ENCODE data around the gene PTPRM. TPM values are rescaled to one million over a fixed set of nuclear protein-coding genes. Genes with fewer than 3 reads are reported as not detected.

The PTPRM gene
- total RNA-seq, 4 donors from 2014 or later: 21.4 to 41.8 (median 29.6) TPM

DNA sequence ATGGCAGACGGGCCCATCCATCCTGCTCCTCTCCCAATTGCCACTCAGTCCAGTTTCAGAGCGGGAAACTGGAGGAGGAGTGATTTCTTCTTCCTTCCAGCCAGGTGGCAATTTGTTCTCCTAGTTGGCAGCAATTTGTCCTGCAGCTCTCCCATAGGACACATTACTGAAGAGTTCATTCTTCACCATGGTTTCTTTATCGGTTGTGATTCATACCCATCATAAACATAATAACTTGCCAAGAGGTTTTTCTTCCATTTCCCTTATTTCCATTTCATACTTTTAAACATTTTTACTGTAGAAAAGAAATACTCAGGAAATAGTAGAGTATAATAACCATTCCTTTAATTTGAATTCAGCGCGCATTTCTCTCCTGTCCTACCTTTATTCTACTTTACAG, 664.2 kb downstream of the PTPRM start:
- no peak for DNase-seq (ENCODE audit: low spot score in 2 of 2)
- no peak overlapping the region for H3K4me3 ChIP-seq (ENCODE audit: low read depth, poor library complexity, severe bottlenecking)
- TF ChIP-seq, protein P1, sequence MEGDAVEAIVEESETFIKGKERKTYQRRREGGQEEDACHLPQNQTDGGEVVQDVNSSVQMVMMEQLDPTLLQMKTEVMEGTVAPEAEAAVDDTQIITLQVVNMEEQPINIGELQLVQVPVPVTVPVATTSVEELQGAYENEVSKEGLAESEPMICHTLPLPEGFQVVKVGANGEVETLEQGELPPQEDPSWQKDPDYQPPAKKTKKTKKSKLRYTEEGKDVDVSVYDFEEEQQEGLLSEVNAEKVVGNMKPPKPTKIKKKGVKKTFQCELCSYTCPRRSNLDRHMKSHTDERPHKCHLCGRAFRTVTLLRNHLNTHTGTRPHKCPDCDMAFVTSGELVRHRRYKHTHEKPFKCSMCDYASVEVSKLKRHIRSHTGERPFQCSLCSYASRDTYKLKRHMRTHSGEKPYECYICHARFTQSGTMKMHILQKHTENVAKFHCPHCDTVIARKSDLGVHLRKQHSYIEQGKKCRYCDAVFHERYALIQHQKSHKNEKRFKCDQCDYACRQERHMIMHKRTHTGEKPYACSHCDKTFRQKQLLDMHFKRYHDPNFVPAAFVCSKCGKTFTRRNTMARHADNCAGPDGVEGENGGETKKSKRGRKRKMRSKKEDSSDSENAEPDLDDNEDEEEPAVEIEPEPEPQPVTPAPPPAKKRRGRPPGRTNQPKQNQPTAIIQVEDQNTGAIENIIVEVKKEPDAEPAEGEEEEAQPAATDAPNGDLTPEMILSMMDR (IDR thresholded peaks at IDR 0.05): no peak
- 76 to 82% methylated on average over 5 of the region's 5 CpGs for WGBS, 2 donors
- intact Hi-C loops (cut with DNase I; ENCODE audit: low total_unique reads): no loop called here

DNA sequence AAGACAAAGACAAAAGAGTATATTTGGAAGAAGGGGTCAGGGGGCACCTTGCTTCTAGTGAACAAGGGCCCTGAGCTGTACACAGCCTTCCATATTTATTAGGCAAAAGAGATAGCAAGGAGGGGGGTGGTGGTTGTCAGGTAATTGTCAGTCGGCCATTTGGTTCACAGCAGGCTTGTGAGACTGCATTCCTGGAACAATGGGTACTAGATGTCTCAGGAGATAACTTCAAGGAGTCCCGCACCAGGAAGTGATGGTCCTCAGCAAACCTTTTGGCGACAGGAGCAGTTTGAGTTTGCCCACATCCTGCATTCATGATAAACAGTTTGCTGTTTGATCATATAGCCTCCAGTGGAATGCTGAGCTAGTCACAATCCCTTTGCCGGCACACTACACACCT, 665.7 kb downstream of the PTPRM start:
- no peak for DNase-seq (ENCODE audit: low spot score in 2 of 2)
- intact Hi-C loops (cut with DNase I; ENCODE audit: low total_unique reads): no loop called here
- no peak overlapping the region for H3K4me3 ChIP-seq (ENCODE audit: low read depth, poor library complexity, severe bottlenecking)
- WGBS, 2 donors: 81% methylated on average over 4 of the region's 4 CpGs
- TF ChIP-seq, protein P1 (IDR thresholded peaks at IDR 0.05): no peak
- no peak for TF ChIP-seq POLR2A (IDR thresholded peaks at IDR 0.05)

DNA sequence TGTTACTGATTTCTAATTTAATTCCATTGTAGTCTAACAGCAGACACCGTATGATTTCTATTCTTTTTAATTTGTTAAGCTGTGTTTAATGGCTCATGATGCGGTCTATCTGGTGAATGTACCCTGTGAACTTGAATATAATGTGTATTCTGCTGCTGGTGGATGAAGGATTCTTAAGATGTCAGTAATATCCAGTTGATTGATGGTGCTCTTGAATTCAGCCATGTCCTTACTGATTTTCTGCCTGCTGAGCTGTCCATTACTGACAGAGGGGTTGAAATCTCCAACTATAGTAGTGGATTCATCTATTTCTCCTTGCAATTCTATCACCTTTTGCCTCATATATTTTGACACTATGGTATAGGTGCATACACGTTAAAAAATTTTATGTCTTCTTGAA, 668.8 kb downstream of the PTPRM start:
- intact Hi-C loops (cut with DNase I; ENCODE audit: low total_unique reads): no loop called here
- no peak for TF ChIP-seq POLR2A (IDR thresholded peaks at IDR 0.05)
- TF ChIP-seq, protein P1 (IDR thresholded peaks at IDR 0.05): no peak
- DNase-seq (ENCODE audit: low spot score in 2 of 2): no peak
- H3K4me3 ChIP-seq (ENCODE audit: low read depth, poor library complexity, severe bottlenecking): no peak overlapping the region
- 92% methylated on average over 3 of the region's 3 CpGs for WGBS, 2 donors

DNA sequence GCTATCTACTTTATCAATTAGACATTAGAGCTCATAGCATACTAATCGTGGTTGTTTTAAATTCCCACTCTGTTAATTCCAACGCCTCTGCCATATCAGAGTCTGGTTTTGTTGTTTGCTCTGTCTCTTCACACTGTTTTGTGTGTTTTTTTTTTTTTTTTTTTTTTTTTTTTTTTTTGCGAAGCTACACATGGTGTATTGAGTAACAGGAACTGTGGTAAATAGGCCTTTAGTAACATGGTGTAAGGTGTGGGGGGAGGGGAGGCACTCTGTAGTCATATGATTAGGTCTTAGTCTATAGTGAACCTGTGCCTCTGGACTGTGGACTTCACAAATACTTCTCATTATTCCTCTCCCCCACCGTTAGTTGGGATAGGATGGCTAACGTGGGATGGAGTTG, 671.4 kb downstream of the PTPRM start:
- TF ChIP-seq, protein P1 (IDR thresholded peaks at IDR 0.05): no peak
- TF ChIP-seq POLR2A (IDR thresholded peaks at IDR 0.05): no peak
- 95 to 96% methylated on average over 5 of the region's 5 CpGs for WGBS, 2 donors
- intact Hi-C loops (cut with DNase I; ENCODE audit: low total_unique reads): no loop called here
- DNase-seq (ENCODE audit: low spot score in 2 of 2): no peak
- no peak overlapping the region for H3K4me3 ChIP-seq (ENCODE audit: low read depth, poor library complexity, severe bottlenecking)

DNA sequence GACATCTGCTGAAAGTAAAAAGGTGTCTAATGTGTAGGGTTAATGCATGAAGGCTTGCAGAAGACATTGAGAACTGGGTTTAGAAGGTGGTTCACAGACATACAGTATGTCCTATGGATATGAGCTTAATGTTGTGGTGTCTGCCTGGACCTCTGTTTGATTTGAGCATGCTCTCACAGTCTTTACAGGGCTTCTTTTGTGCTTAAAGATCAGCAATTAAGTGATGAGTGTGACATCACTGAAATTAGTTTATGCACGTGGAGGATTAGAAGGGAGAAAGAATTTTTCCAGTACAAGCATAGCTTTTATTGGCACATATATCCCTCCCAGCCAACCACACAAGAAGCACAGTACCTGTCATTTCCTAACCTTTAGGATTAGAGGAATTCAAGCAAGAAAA, 674.6 kb downstream of the PTPRM start:
- intact Hi-C loops (cut with DNase I; ENCODE audit: low total_unique reads): no loop called here
- 15 to 26% methylated on average over 1 of the region's 1 CpG for whole genome bisulfite sequencing, 2 donors
- TF ChIP-seq POLR2A (IDR thresholded peaks at IDR 0.05): no peak
- TF ChIP-seq, protein P1 (IDR thresholded peaks at IDR 0.05): no peak
- H3K4me3 ChIP-seq (ENCODE audit: low read depth, poor library complexity, severe bottlenecking): no peak overlapping the region
- DNase-seq (ENCODE audit: low spot score in 2 of 2): no peak

DNA sequence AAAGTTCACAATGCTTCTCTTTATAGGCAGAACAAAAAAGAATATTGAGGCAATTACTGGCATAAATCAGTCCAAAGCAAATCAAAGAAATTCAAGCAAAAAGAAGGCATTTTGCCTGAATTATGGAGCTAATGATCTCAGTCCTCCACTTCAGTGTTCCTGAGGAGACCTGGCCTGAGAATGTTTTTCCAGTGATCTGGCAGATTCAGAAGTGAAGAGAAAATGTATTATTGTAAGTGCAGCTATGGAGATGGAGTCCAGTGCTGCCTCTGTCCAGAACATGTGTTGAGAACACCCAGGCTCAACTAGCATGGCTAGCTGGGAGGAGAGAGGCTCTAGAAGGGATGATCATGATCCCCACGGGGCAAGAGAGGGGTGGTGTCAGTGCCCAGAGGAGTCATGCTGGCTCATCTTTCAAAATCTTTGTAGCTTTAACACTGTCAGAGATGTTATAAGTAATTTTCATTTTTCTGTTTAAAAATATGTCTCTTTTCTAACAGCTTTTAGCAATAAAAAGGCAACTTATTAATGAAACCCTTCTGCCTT, 675.1 kb downstream of the PTPRM start:
- no peak for DNase-seq (ENCODE audit: low spot score in 2 of 2)
- WGBS, 2 donors: 17 to 35% methylated on average over 1 of the region's 1 CpG
- TF ChIP-seq POLR2A (IDR thresholded peaks at IDR 0.05): no peak
- TF ChIP-seq, protein P1 (IDR thresholded peaks at IDR 0.05): no peak
- intact Hi-C loops (cut with DNase I; ENCODE audit: low total_unique reads): no loop called here
- H3K4me3 ChIP-seq (ENCODE audit: low read depth, poor library complexity, severe bottlenecking): no peak overlapping the region

All from lower leg skin (tissue), 4 donors.